ENCODE measurements around the gene SLC30A2. TPM values are rescaled to one million over a fixed set of nuclear protein-coding genes. Genes with fewer than 3 reads are reported as not detected.

The SLC30A2 gene
- polyA plus RNA-seq, 1 donor (not counting 4 experiments of a cell fraction or from before 2014, with no cell fraction given), result not detected

DNA sequence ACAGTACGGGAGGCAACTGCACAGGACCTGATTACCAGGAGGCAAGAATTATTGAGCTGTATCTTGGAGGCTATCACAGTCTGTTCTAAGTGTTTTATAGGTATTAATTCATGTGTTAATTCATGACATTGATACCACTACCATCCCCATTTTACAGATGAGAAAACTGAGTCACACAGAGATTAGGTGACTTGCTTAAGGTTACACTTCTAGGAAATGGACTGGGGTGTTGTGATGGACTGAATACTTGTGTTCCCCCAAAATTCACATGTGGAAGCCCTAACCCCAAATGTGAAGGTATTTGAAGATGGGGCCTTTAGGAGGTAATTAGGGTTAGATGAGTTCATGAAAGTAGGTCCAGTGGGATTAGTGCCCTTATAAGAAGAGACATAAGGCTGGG lies 31.6 kb upstream of the SLC30A2 start:
- Histone ChIP-seq H3K27me3 (ENCODE audit: control insufficient read depth, extremely low read depth, insufficient read depth, low read length) (no peaks in the 10 kb centered on the region), H3K4me3 (ENCODE audit: control insufficient read depth in 2 of 3, extremely low read depth in 1 of 3, insufficient read depth in 2 of 3, low read depth in 1 of 3, low read length in 3 of 3) (no peak overlapping the region), H3K9me1 (ENCODE audit: control insufficient read depth, extremely low read depth, insufficient read depth, low read length) (no peaks in the 10 kb centered on the region), H3K4me2 (ENCODE audit: control insufficient read depth, extremely low read depth, insufficient read depth, low read depth, low read length) (no peak overlapping the region), H3K9ac (ENCODE audit: control insufficient read depth, extremely low read depth, insufficient read depth, low read length) (no peak overlapping the region), H4K20me1 (ENCODE audit: control insufficient read depth, extremely low read depth, insufficient read depth, low read length) (no peaks in the 10 kb centered on the region), H3K27ac (ENCODE audit: control insufficient read depth, insufficient read depth, low read length) (no peak overlapping the region), H3K4me1 (ENCODE audit: control insufficient read depth, extremely low read depth, insufficient read depth, low read length) (peaks cover 4% of the 10 kb centered on the region), H2AFZ (ENCODE audit: control insufficient read depth, low read length) (no peak overlapping the region), H3K9me3 (ENCODE audit: control insufficient read depth, low read depth, low read length) (no peaks in the 10 kb centered on the region), H3K79me2 (ENCODE audit: control insufficient read depth, insufficient read depth, low read length) (no peaks in the 10 kb centered on the region), H3K36me3 (ENCODE audit: control insufficient read depth in 2 of 2, extremely low read depth in 1 of 2, insufficient read depth in 2 of 2, low read length in 2 of 2) (no peaks in the 10 kb centered on the region)
- dilution Hi-C loops (cut with MboI; ENCODE audit: extremely low pct_ligation_motif_present, low sequenced_read_pairs), result no loop called here
- TF ChIP-seq EZH2 (IDR thresholded peaks at IDR 0.05; ENCODE audit: low read length), result no peak
- TF ChIP-seq, protein P1, sequence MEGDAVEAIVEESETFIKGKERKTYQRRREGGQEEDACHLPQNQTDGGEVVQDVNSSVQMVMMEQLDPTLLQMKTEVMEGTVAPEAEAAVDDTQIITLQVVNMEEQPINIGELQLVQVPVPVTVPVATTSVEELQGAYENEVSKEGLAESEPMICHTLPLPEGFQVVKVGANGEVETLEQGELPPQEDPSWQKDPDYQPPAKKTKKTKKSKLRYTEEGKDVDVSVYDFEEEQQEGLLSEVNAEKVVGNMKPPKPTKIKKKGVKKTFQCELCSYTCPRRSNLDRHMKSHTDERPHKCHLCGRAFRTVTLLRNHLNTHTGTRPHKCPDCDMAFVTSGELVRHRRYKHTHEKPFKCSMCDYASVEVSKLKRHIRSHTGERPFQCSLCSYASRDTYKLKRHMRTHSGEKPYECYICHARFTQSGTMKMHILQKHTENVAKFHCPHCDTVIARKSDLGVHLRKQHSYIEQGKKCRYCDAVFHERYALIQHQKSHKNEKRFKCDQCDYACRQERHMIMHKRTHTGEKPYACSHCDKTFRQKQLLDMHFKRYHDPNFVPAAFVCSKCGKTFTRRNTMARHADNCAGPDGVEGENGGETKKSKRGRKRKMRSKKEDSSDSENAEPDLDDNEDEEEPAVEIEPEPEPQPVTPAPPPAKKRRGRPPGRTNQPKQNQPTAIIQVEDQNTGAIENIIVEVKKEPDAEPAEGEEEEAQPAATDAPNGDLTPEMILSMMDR (optimal IDR thresholded peaks at IDR 0.05 in 1 of 3, IDR thresholded peaks at IDR 0.05 in 1 of 3, conservative IDR thresholded peaks at IDR 0.05 in 1 of 3; ENCODE audit: extremely low read depth in 1 of 3, insufficient read depth in 2 of 3, low read length in 3 of 3), result no peak
- DNase-seq (ENCODE audit: low read depth, low spot score) (no peak), FAIRE-seq (no peak)

DNA sequence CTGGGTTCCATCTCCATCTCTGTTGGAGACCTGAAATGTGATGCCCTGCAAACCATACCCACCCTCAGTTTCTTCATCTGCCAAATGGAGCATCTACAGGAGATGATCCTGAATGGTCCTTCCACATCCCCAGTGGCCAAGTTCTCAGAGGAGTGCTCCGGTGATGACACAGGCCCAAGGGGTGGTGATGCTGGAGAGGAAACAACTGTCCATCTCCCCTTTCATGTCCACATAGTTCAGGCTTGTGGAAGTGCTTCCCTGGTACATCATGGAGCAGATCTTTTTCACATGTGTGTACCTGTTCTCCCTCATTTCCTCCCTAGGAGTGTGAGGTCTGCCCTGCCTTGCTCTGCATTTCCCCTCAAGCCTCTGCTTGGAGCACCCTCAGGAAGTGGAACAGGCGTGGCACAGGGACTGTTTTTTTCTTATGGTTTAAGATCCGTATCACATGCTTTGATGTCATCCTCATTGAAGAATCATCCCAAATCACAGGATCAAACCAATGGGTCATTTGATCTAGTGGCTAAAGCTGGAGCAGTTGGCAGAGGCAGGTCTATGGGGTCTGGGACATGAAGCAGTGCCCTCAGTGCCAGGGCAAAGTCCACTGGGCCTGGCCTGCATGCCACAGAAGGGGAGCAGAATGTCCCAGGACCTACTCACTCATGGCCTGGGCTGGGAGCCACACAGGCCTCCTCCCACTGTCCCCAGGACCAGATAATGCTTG lies 29.7 kb upstream of the SLC30A2 start:
- no peaks in the 10 kb centered on the region for H3K79me2 ChIP-seq (ENCODE audit: control insufficient read depth, insufficient read depth, low read length)
- DNase-seq (ENCODE audit: low read depth, low spot score), result no peak
- no peaks in the 10 kb centered on the region for H4K20me1 ChIP-seq (ENCODE audit: control insufficient read depth, extremely low read depth, insufficient read depth, low read length)
- peaks cover 4% of the 10 kb centered on the region for H3K4me1 ChIP-seq (ENCODE audit: control insufficient read depth, extremely low read depth, insufficient read depth, low read length)
- peak; percentile 49 for FAIRE-seq
- TF ChIP-seq, protein P1 (optimal IDR thresholded peaks at IDR 0.05 in 1 of 3, IDR thresholded peaks at IDR 0.05 in 1 of 3, conservative IDR thresholded peaks at IDR 0.05 in 1 of 3; ENCODE audit: extremely low read depth in 1 of 3, insufficient read depth in 2 of 3, low read length in 3 of 3), result no peak
- H2AFZ ChIP-seq (ENCODE audit: control insufficient read depth, low read length), result no peak overlapping the region
- no peak overlapping the region for H3K27ac ChIP-seq (ENCODE audit: control insufficient read depth, insufficient read depth, low read length)
- no peaks in the 10 kb centered on the region for H3K36me3 ChIP-seq (ENCODE audit: control insufficient read depth in 2 of 2, extremely low read depth in 1 of 2, insufficient read depth in 2 of 2, low read length in 2 of 2)
- H3K9me1 ChIP-seq (ENCODE audit: control insufficient read depth, extremely low read depth, insufficient read depth, low read length), result no peaks in the 10 kb centered on the region
- H3K4me3 ChIP-seq (ENCODE audit: control insufficient read depth in 2 of 3, extremely low read depth in 1 of 3, insufficient read depth in 2 of 3, low read depth in 1 of 3, low read length in 3 of 3), result no peak overlapping the region
- no peak overlapping the region for H3K9ac ChIP-seq (ENCODE audit: control insufficient read depth, extremely low read depth, insufficient read depth, low read length)
- dilution Hi-C loops (cut with MboI; ENCODE audit: extremely low pct_ligation_motif_present, low sequenced_read_pairs), result no loop called here
- no peaks in the 10 kb centered on the region for H3K9me3 ChIP-seq (ENCODE audit: control insufficient read depth, low read depth, low read length)
- H3K4me2 ChIP-seq (ENCODE audit: control insufficient read depth, extremely low read depth, insufficient read depth, low read depth, low read length), result no peak overlapping the region
- H3K27me3 ChIP-seq (ENCODE audit: control insufficient read depth, extremely low read depth, insufficient read depth, low read length), result no peaks in the 10 kb centered on the region

All from keratinocyte (primary cell).